Spleen (tissue), 11 donors: ENCODE data around the gene NPM3. TPM values are rescaled to one million over a fixed set of nuclear protein-coding genes. Genes with fewer than 3 reads are reported as not detected.
A peak's percentile ranks its signal among the peaks of the same experiment; 100 is the strongest.

ENCODE experiments used
- DNase-seq: peaks from one replicate; pipeline ENCODE4 v3.0.0-alpha.2; 2020
- H3K27ac ChIP-seq, 8 donors: fragments of 200-600 bp; sonication (generic) in 7 of 8; 1 replicate in 4 of 8; 2 replicates in 4 of 8; pipeline versions ENCODE4 v1.5.0 to v1.8.0; 2016 to 2021; ENCODE audit warnings: inconsistent platforms in 4 of 8, mild to moderate bottlenecking in 4 of 8, moderate library complexity in 1 of 8
- H3K27me3 ChIP-seq, 7 donors: fragments of 200-600 bp; sonication (generic) in 6 of 7; replicated peaks in 1 of 7; 1 replicate in 4 of 7; 2 replicates in 3 of 7; pipeline versions ENCODE4 v1.5.0 to v1.8.0; 2016 to 2021; ENCODE audit warnings: inconsistent platforms in 3 of 7, mild to moderate bottlenecking in 1 of 7
- H3K36me3 ChIP-seq, 6 donors: fragments of 200-600 bp; sonication (generic) in 5 of 6; 1 replicate in 4 of 6; 2 replicates in 2 of 6; pipeline versions ENCODE4 v1.5.0 to v1.8.0; 2016 to 2021; ENCODE audit warnings: inconsistent platforms in 2 of 6
- H3K4me1 ChIP-seq, 6 donors: fragments of 200-600 bp; sonication (generic) in 5 of 6; 1 replicate in 3 of 6; 2 replicates in 3 of 6; pipeline versions ENCODE4 v1.5.0 to v1.8.0; 2016 to 2021; ENCODE audit warnings: inconsistent platforms in 3 of 6
- H3K4me3 ChIP-seq, 8 donors: fragments of 200-600 bp; sonication (generic) in 7 of 8; 1 replicate in 4 of 8; 2 replicates in 4 of 8; pipeline versions ENCODE4 v1.5.0 to v1.8.0; 2016 to 2021; ENCODE audit warnings: inconsistent platforms in 4 of 8, mild to moderate bottlenecking in 4 of 8, moderate library complexity in 2 of 8
- H3K9me3 ChIP-seq, 8 donors: fragments of 200-600 bp; sonication (generic) in 7 of 8; 1 replicate in 4 of 8; 2 replicates in 4 of 8; pipeline versions ENCODE4 v1.5.0 to v1.8.0; 2016 to 2021; ENCODE audit warnings: inconsistent platforms in 4 of 8
- CTCF ChIP-seq, 11 experiments: fragments of 200-600 bp in 7 of 11; fragments of 450-650 bp in 4 of 11; sonication (generic) in 4 of 11; IDR thresholded peaks in 8 of 11; conservative IDR thresholded peaks in 3 of 11; 1 replicate in 7 of 11; 2 replicates in 4 of 11; pipeline versions ENCODE4 v1.4.0 to v1.8.0; 2016 to 2021; ENCODE audit warnings: antibody characterized with exemption in 11 of 11, inconsistent platforms in 4 of 11, mild to moderate bottlenecking in 1 of 11
- POLR2A ChIP-seq, 3 donors: fragments of 450-650 bp; IDR thresholded peaks; one replicate each; pipeline ENCODE4 v1.5.1; 2017; ENCODE audit warnings: antibody characterized with exemption in 3 of 3, mild to moderate bottlenecking in 1 of 3
- POLR2AphosphoS5 ChIP-seq, 3 donors: sonication (generic); formaldehyde crosslinking; IDR thresholded peaks; one replicate each; pipeline ENCODE4 v1.5.1; 2017; ENCODE audit warnings: antibody characterized with exemption in 3 of 3
- WGBS, 5 donors: extraction: QIAGEN DNeasy Blood & Tissue Kit in 3 of 5; methylation state at CpG; one replicate each; pipeline versions ENCODE4 v1.1.5 to v1.1.7; 2013 to 2018; 5-methylcytosine and 5-hydroxymethylcytosine counted together
- intact Hi-C: fragments of 100-400 bp; cut with DNase I; formaldehyde crosslinking; loops from one replicate; pipeline ENCODE4 v1.15.0; 2023; ENCODE audit warnings: low total_unique reads
- polyA plus RNA-seq, 3 donors: library from polyadenylated mRNA; stranded (reverse); fragments of 200-250 nt; gene quantifications; one replicate each; pipeline ENCODE4 v1.2.1, GENCODE V29; 2013
- total RNA-seq, 7 donors: library from RNA; depleted of rRNA in 3 of 7; stranded (reverse); fragments of >200 nt in 3 of 7; fragmentation: NEBNext Ultra II Directional in 4 of 7; extraction: Animal tissue kit (Norgen Biotek cat#: 25700) in 4 of 7; gene quantifications; one replicate each; pipeline versions ENCODE4 v1.1.0 to v1.2.1, GENCODE V29; 2016 to 2021
- donor health status: healthy with polysubstance abuse.
- donor health status: DM: no; HTN: no; CAD: no; lungs with moderate emphysema.
- donor health status: DM: no; HTN: no; CAD: no.
- donor health status: Bipolar disorder and iron deficiency.
- donor health status: healthy.
- donor health status: DM: no; HTN: no; CAD: no.
- donor health status: DM: yes; HTN: yes; CAD: no.

Gene NPM3
- total and polyA plus RNA-seq, 10 donors: 16.8 to 54.6 (median 28.6) TPM

DNA sequence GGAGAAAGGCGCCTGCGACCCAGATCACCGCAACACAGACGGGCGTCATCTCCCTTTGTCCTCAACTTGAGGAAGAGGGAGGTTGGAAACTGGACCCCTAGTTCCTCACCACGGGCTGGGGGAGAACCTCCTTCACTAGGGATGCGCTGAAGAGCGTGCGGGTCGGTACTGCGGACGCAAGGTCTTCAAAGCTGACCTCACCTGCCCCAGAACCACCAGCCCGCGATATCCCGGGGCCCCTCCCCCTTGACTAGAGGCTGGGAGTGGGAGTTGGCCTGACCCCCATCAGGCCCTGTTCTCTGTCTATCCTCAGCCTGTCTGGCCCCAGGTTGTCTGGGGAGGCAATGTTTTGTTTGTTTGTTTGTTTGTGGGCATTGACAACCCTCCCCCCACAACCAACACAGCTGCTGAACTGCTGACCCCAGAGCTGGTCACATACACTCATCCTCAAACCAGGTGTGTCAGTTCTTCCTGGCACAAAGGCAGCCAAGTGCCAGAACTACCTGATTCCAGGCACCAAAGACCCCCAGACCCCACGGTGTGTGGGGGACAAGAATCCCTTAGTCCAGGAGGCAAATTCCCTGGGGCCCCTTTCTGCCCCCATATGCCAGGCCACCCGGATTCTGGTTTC lies 2.9 kb downstream of the NPM3 start:
- peak in 4 of 11 experiments; percentile 5 to 36 (median 15) for TF ChIP-seq CTCF (IDR thresholded peaks at IDR 0.05 in 8 of 11, conservative IDR thresholded peaks at IDR 0.05 in 3 of 11)
- no peak for TF ChIP-seq POLR2AphosphoS5 (IDR thresholded peaks at IDR 0.05)
- H3K27me3 ChIP-seq: peaks cover 0 to 50% (median 41%) of the 10 kb centered on the region in 7 donors
- DNase-seq: no peak
- H3K4me1 ChIP-seq: peaks cover 16 to 86% (median 76%) of the 10 kb centered on the region in 6 donors
- peaks cover 0 to 16% (median 5%) of the 10 kb centered on the region in 6 donors for H3K36me3 ChIP-seq
- H3K4me3 ChIP-seq: peak overlapping the region; percentile 30 to 74 (median 47)
- 19 to 35% (median 24%) methylated on average over 9 to 17 of the region's 17 CpGs for WGBS, 5 donors
- intact Hi-C loops: loop anchor here (5.0 to 10.0 kb wide), 2 partner anchors 176 to 568 kb away; no protein-coding TSS in a partner anchor
- H3K9me3 ChIP-seq: no peaks in the 10 kb centered on the region
- H3K27ac ChIP-seq: no peak overlapping the region

GRCh38 chr10:101779544-101780186 lies 3.6 kb downstream of the NPM3 start:
- 1 to 3% (median 2%) methylated on average over 30 to 51 of the region's 51 CpGs for WGBS, 5 donors
- peak overlapping the region; percentile 30 to 74 (median 47) for H3K4me3 ChIP-seq

GRCh38 chr10:101778781-101779543 lies 4.3 kb downstream of the NPM3 start:
- intact Hi-C loops: no loop called here
- Histone ChIP-seq H3K4me3 (peak overlapping the region; percentile 30 to 74 (median 47)), H3K27me3 (peaks cover 4 to 63% (median 55%) of the 10 kb centered on the region in 7 donors), H3K36me3 (peaks cover 0 to 3% (median 0%) of the 10 kb centered on the region in 6 donors), H3K9me3 (no peaks in the 10 kb centered on the region), H3K4me1 (peaks cover 22 to 86% (median 79%) of the 10 kb centered on the region in 6 donors), H3K27ac (no peak overlapping the region)
- DNase-seq: peak; percentile 81
- WGBS, 5 donors: 3 to 7% (median 5%) methylated on average over 33 to 58 of the region's 58 CpGs
- TF ChIP-seq POLR2A (IDR thresholded peaks at IDR 0.05) (no peak), POLR2AphosphoS5 (IDR thresholded peaks at IDR 0.05) (peak in 1 of 3 donors; percentile 47)

More at GRCh38 chr10:101779544-101780186, 3.6 kb downstream of the NPM3 start:
- Histone ChIP-seq H3K36me3 (peaks cover 0 to 10% (median under 1%) of the 10 kb centered on the region in 6 donors), H3K27me3 (peaks cover 4 to 56% (median 48%) of the 10 kb centered on the region in 7 donors), H3K4me1 (peaks cover 22 to 86% (median 78%) of the 10 kb centered on the region in 6 donors), H3K27ac (no peak overlapping the region), H3K9me3 (no peaks in the 10 kb centered on the region)
- intact Hi-C loops: loop anchor here (5.0 to 10.0 kb wide), 2 partner anchors 175 to 567 kb away; no protein-coding TSS in a partner anchor
- no peak for TF ChIP-seq POLR2A (IDR thresholded peaks at IDR 0.05)
- peak; percentile 49 to 95 (median 90) for TF ChIP-seq CTCF (IDR thresholded peaks at IDR 0.05 in 8 of 11, conservative IDR thresholded peaks at IDR 0.05 in 3 of 11)
- TF ChIP-seq POLR2AphosphoS5 (IDR thresholded peaks at IDR 0.05): peak; percentile 15 to 72 (median 42)
- peak; percentile 96 for DNase-seq

DNA sequence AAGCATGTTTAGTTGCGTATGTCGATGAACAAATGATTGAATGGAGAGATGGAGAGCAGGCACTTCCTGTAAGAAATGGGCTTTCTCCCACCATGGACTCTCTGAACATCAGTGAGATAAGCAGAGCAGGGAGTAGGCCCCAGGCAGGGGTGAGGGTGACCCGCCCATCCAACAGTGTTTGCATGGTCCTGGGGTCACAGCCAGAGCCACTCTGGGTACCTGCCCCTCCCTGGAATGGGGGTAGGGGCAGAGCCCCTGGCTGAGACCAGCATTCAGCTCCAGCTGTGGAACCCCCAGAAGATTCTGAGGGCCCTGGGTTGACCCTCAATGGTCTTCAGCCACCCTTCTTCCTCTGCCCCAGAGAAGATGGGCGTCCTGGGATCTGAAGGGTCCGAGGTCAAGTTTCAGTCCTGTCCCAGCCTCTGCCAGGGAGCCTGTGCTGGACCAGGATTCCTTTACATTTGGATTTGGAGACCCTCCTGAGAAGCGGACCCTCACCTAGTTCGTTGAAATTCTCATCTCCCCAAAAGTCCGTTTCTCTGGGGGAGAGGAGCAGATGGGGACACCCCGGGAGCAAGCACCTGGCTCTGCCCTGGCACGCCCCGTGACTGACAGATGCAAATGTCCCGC lies 5.0 kb downstream of the NPM3 start:
- intact Hi-C loops: no loop called here
- 57 to 66% (median 63%) methylated on average over 11 to 12 of the region's 12 CpGs for WGBS, 5 donors
- peaks cover 22 to 86% (median 76%) of the 10 kb centered on the region in 6 donors for H3K4me1 ChIP-seq
- peak overlapping the region in 2 of 8 donors; percentile 54 to 74 for H3K4me3 ChIP-seq
- no peak overlapping the region for H3K27ac ChIP-seq
- no peaks in the 10 kb centered on the region for H3K36me3 ChIP-seq
- H3K9me3 ChIP-seq: no peaks in the 10 kb centered on the region
- TF ChIP-seq POLR2A (IDR thresholded peaks at IDR 0.05) (no peak), CTCF (IDR thresholded peaks at IDR 0.05 in 8 of 11, conservative IDR thresholded peaks at IDR 0.05 in 3 of 11) (no peak), POLR2AphosphoS5 (IDR thresholded peaks at IDR 0.05) (no peak)
- H3K27me3 ChIP-seq: peaks cover 4 to 70% (median 62%) of the 10 kb centered on the region in 7 donors
- no peak for DNase-seq
